Psoas muscle (tissue), 8 donors: ENCODE data around the gene TMEM108. TPM values are rescaled to one million over a fixed set of nuclear protein-coding genes. Genes with fewer than 3 reads are reported as not detected.

Experiments used
- ATAC-seq, 4 donors: fragments of 200-7000 bp; cut with Tn5 transposase; one replicate each; pipeline ENCODE4 v1.9.1; 2020; ENCODE audit warnings: moderate library complexity in 3 of 4, mild to moderate bottlenecking in 2 of 4
- DNase-seq, 2 donors: peaks; one replicate each; pipeline ENCODE4 v3.0.0-alpha.2; 2020
- H3K27ac ChIP-seq: fragments of 200-600 bp; one replicate; pipeline ENCODE4 v1.8.0; 2022
- H3K27me3 ChIP-seq, 3 donors: fragments of 200-600 bp in 1 of 3; one replicate each; pipeline versions ENCODE4 v1.6.1 to v1.8.0; 2013 to 2022; ENCODE audit warnings: low read length in 2 of 3, mild to moderate bottlenecking in 2 of 3, moderate library complexity in 1 of 3; ENCODE audit not compliant: insufficient read depth in 3 of 3
- H3K36me3 ChIP-seq, 2 donors: fragments of 200-600 bp in 1 of 2; one replicate each; pipeline versions ENCODE4 v1.6.1 to v1.8.0; 2013 to 2022; ENCODE audit warnings: low read depth in 1 of 2, mild to moderate bottlenecking in 1 of 2, moderate library complexity in 1 of 2; ENCODE audit not compliant: insufficient read depth in 1 of 2
- H3K4me1 ChIP-seq: fragments of 200-600 bp; one replicate; pipeline ENCODE4 v1.8.0; 2022
- H3K4me3 ChIP-seq: fragments of 200-600 bp; one replicate; pipeline ENCODE4 v1.8.0; 2022; ENCODE audit warnings: mild to moderate bottlenecking
- H3K9me3 ChIP-seq: fragments of 200-600 bp; one replicate; pipeline ENCODE4 v1.8.0; 2022
- CTCF ChIP-seq: fragments of 200-600 bp; IDR thresholded peaks from one replicate; pipeline ENCODE4 v1.8.0; 2022; ENCODE audit warnings: antibody characterized with exemption
- WGBS, 3 donors: extraction: QIAGEN DNeasy Blood & Tissue Kit; methylation state at CpG; one replicate each; pipeline versions ENCODE4 v1.1.6 to v1.1.7; 2013; 5-methylcytosine and 5-hydroxymethylcytosine counted together
- intact Hi-C, 2 donors: fragments of 100-400 bp; cut with DNase I; formaldehyde crosslinking; loops; one replicate each; pipeline versions ENCODE4 v1.11.0 to v1.14.2; 2022
- polyA plus RNA-seq, 3 donors: library from polyadenylated mRNA; stranded (reverse); fragments of 200-250 nt; gene quantifications; one replicate each; pipeline ENCODE4 v1.2.3, GENCODE V29; 2013
- total RNA-seq, 4 donors: library from RNA; stranded (reverse); fragmentation: NEBNext Ultra II Directional in 2 of 4; extraction: Animal tissue kit (Norgen Biotek cat#: 25700) in 2 of 4; gene quantifications; one replicate each; pipeline versions ENCODE4 v1.2.1 to v1.2.4, GENCODE V29; 2021 to 2023
- donor health status: healthy with polysubstance abuse.
- donor health status: DM: no; HTN: no; CAD: no; lungs with moderate emphysema.
- donor health status: Bipolar disorder and iron deficiency.
- donor health status: healthy.
- donor health status: DM: yes; HTN: yes; CAD: no.
- donor health status: DM: no; HTN: no; CAD: no.
- donor health status: DM: no; HTN: no; CAD: no.
- donor health status: DM: yes; HTN: yes; CAD: no.

The TMEM108 gene
- total and polyA plus RNA-seq, 7 donors: 2.4 to 10.5 (median 6.5) TPM

DNA sequence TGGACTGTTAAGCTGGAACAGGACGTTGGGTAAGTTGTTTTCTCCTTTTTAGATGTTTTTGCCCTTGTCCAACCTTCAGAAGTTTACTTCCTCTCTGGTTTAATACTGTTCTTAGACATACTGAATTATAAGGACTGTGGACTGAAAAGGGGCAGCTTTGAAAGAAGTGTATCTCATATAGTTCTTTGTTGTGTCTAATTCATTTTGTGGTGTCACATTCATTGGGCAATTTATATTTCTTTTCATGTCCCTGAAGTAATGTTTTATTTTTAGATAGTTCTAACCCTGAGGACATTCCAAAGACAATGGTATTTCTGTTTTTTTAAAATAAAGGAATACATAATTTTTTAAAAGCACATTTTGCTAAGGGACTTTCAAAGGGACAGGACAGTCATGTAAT is 45.2 kb downstream of the TMEM108 start:
- no peak for TF ChIP-seq CTCF
- WGBS, 3 donors: 8 to 10% (median 10%) methylated on average over 1 of the region's 1 CpG
- DNase-seq: no peak
- Histone ChIP-seq H3K27ac (no peak overlapping the region), H3K4me3 (no peak overlapping the region), H3K27me3 (no peaks in the 10 kb centered on the region), H3K9me3 (no peaks in the 10 kb centered on the region), H3K4me1 (peaks cover 6% of the 10 kb centered on the region), H3K36me3 (no peaks in the 10 kb centered on the region)
- intact Hi-C loops: loop anchor here in 1 of 2 donors (10.0 kb wide), 1 partner anchor 211 kb away; no protein-coding TSS in a partner anchor
- ATAC-seq: no peak

DNA sequence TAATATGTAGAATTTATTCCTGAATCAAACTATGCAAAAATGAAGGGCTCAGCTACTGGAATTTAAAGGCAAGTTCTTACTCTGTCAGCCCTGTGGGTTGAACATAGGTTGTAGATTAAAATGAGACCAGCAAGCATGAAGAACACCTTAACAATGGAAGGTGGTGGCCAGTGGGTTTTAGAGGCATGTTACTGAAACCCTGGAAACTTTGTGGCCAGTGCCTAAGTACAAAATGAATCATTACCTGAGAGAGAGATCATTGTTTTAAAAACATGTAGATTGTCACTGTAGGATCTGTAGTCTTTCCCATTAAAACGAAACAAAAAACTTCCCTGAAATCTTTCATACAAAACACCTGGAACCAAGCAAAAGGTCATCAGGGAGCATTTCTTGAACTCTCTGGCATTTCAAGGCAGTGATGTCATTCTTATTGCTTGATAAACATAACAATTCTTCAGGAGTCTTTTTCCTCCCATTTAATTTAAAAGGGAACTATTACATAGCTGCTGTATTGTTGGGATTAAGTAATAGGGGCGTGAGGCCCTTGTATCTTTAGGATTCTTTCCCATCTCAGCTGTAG is 51.8 kb downstream of the TMEM108 start:
- ATAC-seq (no peak), DNase-seq (no peak)
- no peak for TF ChIP-seq CTCF
- intact Hi-C loops: loop anchor here in 1 of 2 donors (10.0 kb wide), 1 partner anchor 205 kb away; no protein-coding TSS in a partner anchor
- Histone ChIP-seq H3K9me3 (no peaks in the 10 kb centered on the region), H3K27ac (no peak overlapping the region), H3K36me3 (no peaks in the 10 kb centered on the region), H3K4me3 (no peak overlapping the region), H3K27me3 (no peaks in the 10 kb centered on the region), H3K4me1 (peaks cover 15% of the 10 kb centered on the region)
- 64 to 71% (median 68%) methylated on average over 2 of the region's 2 CpGs for WGBS, 3 donors

DNA sequence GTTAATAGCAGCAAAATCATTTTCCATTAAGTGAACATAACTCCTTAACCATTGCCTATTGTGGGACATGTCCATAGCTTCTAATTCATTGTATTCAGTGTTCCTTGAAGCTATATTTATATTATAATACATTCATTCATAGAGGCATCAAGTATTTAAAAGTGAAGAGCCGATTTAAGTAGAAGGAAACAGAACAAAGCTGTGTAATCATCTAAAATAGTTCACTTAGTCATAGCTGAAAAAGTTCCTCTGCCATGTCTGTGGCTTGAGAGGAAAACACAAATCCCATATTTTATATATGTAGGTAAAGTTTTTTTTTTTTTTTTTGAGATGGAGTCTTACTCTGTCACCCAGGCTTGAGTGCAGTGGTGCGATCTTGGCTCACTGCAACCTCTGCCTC is 54.5 kb downstream of the TMEM108 start:
- WGBS, 3 donors: 76 to 87% (median 85%) methylated on average over 2 of the region's 2 CpGs
- Histone ChIP-seq H3K9me3 (no peaks in the 10 kb centered on the region), H3K4me3 (no peak overlapping the region), H3K27me3 (no peaks in the 10 kb centered on the region), H3K27ac (no peak overlapping the region), H3K36me3 (no peaks in the 10 kb centered on the region), H3K4me1 (peaks cover 15% of the 10 kb centered on the region)
- intact Hi-C loops: no loop called here
- DNase-seq (no peak), ATAC-seq (peak in 2 of 4 donors; percentile 38 to 49)
- no peak for TF ChIP-seq CTCF

DNA sequence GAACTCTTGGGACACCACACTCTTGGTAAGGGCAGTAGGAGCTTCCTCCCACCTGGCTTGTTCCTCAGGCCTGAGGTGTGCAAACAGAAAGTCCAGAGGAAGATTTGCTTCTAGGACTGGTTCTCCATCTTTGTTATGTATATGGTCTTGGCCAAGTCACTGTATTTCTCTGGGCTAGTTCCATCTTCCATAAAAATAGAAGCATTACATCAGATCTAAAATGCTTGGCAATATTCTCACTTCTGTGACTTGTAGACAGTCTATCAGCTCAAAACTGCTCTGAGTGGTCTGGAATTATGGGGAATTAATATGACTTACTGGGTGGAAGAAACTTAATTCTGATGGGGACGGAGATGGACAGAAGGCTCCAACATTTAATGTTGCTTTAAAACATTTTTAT is 55.2 kb downstream of the TMEM108 start:
- Histone ChIP-seq H3K36me3 (no peaks in the 10 kb centered on the region), H3K27ac (no peak overlapping the region), H3K27me3 (no peaks in the 10 kb centered on the region), H3K4me1 (peaks cover 15% of the 10 kb centered on the region), H3K9me3 (no peaks in the 10 kb centered on the region), H3K4me3 (no peak overlapping the region)
- DNase-seq (no peak), ATAC-seq (peak; percentile 61 to 72 (median 66))
- WGBS, 3 donors: 46 to 75% (median 72%) methylated on average over 1 of the region's 1 CpG
- no peak for TF ChIP-seq CTCF
- intact Hi-C loops: no loop called here
